GM21526 (cell line): ENCODE data around the gene SPG11.
"Not testable (repeated sequence)": the region's sequence is repeated elsewhere in the genome, so short reads cannot be mapped to it uniquely, and the experiment has no call there.

Experiments
- ATAC-seq: cut with Tn5 transposase; IDR thresholded peaks from one replicate; pipeline ENCODE4 v1.9.1; 2021; ENCODE audit warnings: moderate library complexity; ENCODE audit not compliant: unreplicated experiment, low FRiP score

The SPG11 gene

GRCh38 chr15:44535092-44535491 is 128.4 kb downstream of the SPG11 start:
- ATAC-seq, result no peak

GRCh38 chr15:44532689-44533088 is 130.8 kb downstream of the SPG11 start:
- no peak for ATAC-seq

GRCh38 chr15:44532275-44532674 is 131.2 kb downstream of the SPG11 start:
- not testable (repeated sequence) for ATAC-seq

- ATAC-seq, result no peak
Measured at GRCh38 chr15:44530653-44531052, 132.8 kb downstream of the SPG11 start.

- no peak for ATAC-seq
Measured at GRCh38 chr15:44529864-44530604, 133.4 kb downstream of the SPG11 start.

- no peak for ATAC-seq
Measured at GRCh38 chr15:44527241-44527640, 136.2 kb downstream of the SPG11 start.

GRCh38 chr15:44525018-44525417 is 138.4 kb downstream of the SPG11 start:
- ATAC-seq, result no peak

GRCh38 chr15:44519537-44519936 is 143.9 kb downstream of the SPG11 start:
- no peak for ATAC-seq

GRCh38 chr15:44516436-44516835 is 147.0 kb downstream of the SPG11 start:
- ATAC-seq, result no peak
